Right renal cortex interstitium (tissue), 3 donors: ENCODE data around the gene SLC35D3. TPM values are rescaled to one million over a fixed set of nuclear protein-coding genes. Genes with fewer than 3 reads are reported as not detected.
"Not testable (repeated sequence)": the region's sequence is repeated elsewhere in the genome, so short reads cannot be mapped to it uniquely, and the experiment has no call there.

Experiments
- DNase-seq, 3 donors: peaks; one replicate each; pipeline ENCODE4 v3.0.0-alpha.2; 2013; ENCODE audit warnings: low read depth in 3 of 3, low spot score in 2 of 3
- polyA plus RNA-seq, 3 donors: library from polyadenylated mRNA; unstranded; fragments of 120-200 nt; gene quantifications; one replicate each; pipeline ENCODE4 v1.2.1, GENCODE V29; 2013; ENCODE audit not compliant: insufficient read length in 3 of 3

The SLC35D3 gene
- polyA plus RNA-seq, 3 donors, result 0.08 to 0.11 TPM; not detected in 1

DNA sequence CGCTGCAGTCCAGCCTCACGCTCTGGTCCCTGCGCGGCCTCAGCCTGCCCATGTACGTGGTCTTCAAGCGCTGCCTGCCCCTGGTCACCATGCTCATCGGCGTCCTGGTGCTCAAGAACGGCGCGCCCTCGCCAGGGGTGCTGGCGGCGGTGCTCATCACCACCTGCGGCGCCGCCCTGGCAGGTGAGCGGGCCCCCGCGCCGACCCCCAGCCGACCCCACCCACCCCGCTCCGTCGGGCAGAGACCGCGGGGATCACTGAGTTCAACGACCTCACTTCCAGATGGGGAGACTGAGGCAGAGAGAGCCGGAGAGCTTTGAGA lies 545 bp downstream of the SLC35D3 start:
- no peak for DNase-seq

DNA sequence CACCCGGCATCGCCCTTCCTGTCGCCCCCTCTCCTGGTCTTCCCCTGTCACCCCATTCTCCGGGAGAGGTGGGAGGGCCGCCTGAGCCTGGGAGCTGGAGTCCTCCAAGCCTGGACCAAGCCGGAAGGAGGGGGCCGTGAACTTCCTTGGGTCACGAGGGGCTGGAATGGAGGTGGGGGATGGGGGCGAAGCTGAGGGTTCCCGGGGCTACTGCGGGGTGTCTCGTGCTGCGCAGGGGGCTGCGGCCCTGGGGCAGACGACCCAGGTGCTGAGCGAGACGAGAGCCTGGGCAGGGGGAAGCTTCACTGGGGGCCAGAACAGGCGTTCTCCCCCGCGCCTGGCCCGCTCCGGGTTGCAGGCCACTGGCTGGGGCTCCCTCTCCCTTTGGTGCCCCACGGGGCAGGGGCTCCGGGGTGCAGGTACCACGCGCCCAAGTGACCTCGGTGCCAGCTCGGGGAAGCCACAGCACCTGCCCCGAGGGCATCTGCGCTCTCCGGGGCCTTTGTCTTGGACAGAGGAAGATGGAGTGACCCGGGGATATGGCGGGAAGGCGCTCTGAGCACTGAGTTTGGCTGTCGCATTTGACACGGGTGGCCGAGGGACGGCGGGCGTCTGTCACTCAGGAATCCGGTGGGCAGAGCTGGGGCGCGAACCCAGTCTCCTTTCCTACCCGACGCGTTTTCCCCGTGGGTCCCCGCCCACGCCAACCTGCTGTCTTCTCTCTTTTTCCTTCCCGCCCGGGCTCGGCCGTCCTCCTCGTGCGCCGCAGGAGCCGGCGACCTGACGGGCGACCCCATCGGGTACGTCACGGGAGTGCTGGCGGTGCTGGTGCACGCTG lies 1.2 kb downstream of the SLC35D3 start:
- no peak for DNase-seq

DNA sequence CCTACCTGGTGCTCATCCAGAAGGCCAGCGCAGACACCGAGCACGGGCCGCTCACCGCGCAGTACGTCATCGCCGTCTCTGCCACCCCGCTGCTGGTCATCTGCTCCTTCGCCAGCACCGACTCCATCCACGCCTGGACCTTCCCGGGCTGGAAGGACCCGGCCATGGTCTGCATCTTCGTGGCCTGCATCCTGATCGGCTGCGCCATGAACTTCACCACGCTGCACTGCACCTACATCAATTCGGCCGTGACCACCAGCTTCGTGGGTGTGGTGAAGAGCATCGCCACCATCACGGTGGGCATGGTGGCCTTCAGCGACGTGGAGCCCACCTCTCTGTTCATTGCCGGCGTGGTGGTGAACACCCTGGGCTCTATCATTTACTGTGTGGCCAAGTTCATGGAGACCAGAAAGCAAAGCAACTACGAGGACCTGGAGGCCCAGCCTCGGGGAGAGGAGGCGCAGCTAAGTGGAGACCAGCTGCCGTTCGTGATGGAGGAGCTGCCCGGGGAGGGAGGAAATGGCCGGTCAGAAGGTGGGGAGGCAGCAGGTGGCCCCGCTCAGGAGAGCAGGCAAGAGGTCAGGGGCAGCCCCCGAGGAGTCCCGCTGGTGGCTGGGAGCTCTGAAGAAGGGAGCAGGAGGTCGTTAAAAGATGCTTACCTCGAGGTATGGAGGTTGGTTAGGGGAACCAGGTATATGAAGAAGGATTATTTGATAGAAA lies 2.0 kb downstream of the SLC35D3 start:
- DNase-seq, result no peak

DNA sequence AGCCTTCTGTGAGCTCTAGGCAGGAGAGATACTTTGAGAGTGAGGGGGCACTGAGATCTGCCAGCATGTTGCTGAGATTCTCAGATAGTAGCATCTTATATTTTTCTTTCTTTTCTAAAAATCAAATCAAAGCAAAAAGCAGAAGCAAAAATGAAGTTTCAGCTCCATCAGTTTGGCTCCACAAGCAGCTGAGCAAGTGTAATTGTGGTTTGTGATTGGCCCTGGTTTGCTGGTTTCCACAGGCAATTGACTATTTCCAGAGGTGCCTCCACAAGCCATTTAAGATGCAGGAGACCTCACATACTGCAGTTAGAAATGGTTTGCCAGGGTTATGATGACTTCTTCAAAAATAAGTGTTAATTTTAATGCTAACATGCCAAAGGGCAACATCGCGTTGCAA lies 4.3 kb downstream of the SLC35D3 start:
- no peak for DNase-seq

DNA sequence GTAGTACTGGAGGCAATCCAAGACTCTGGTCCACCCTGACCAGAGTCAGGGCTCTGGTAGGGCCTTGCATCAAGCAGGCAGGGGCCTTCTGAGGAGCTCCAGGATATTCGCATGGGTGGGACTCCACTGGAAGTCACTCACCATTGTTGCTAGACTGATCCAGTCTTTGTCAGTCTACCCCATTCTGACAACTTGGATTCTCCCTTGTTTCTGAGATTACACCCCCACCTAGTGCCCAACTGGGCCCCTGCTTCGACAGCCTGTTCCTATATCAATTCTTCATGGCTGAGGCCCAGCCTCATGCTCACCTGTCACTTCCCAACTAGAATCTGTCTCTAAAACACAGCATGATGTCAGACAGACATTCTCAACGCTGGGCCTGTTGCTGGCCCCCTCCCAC lies 5.2 kb downstream of the SLC35D3 start:
- no peak for DNase-seq

DNA sequence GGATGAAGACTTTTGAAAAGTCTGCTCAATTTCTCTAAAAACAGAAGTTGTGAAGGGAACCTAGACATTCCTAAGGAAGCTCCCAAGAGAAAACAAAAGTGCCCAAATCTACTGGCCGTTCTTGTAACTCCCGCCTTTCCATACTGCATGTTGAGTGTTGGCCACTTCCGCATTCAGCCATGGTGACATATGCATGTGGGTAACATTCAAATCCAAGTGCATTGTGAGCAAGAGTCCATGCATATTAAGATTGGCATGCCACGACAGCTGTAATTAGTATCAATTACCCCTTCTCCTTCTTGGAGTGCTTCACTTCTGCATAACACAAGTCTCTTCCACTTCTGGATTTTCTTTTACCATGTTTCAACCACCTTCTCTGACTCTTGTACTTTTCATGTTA lies 8.4 kb downstream of the SLC35D3 start:
- no peak for DNase-seq

DNA sequence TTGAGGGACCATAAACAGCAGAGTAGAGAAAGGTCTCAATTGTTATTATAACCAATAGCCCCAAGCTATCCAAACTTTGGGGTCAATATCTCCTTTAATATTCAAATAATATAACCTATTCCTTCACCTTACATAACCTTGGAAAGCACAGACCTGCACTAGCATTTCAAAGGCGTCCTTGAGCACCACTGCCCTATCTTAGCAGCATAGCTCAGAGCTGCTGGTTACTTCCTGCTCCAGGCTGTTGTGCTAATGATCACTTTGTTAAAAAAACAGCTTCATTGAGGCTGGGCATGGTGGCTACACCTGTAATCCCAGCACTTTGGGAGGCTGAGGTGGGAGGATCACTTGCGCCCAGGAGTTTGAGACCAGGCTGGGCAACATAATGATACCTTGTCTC lies 10.5 kb downstream of the SLC35D3 start:
- no peak for DNase-seq

DNA sequence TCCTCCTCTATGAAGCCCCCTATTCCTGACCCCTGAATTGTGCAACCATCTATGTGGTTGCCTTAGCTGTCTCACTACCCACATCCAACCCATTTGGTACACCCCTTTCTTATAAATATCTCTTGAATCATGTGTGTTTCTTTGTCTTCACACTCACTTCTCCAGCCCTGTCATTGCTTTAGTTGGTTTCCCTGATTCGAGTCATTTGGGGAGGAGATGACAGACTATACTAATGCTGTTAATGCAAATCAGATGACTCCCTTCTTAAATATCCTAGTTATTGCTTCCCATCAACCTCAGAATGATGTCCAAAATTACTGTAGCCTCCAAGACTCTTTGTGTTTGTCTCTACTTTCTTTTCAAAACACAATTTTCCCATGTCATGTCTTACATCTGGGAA lies 23.0 kb downstream of the SLC35D3 start:
- no peak for DNase-seq

DNA sequence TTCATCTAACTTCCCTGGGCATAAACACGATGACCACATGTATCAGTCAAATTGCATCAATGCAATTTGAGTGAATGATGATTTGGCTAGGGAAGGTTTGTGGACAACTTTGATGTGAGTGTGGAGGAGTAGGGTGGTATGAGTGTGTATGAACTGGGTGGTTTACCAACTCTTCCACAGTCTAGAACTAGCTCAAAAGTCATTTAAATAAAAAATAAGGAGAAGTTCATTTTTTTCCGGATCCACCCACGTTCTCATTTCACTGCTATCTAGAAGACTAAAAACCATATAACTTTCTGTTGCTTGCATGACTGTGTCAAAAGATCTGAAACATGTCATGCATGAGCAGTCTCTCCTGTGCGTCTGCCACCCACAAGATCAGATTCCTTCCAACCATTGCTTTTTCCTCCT lies 23.6 kb downstream of the SLC35D3 start:
- DNase-seq, result no peak

DNA sequence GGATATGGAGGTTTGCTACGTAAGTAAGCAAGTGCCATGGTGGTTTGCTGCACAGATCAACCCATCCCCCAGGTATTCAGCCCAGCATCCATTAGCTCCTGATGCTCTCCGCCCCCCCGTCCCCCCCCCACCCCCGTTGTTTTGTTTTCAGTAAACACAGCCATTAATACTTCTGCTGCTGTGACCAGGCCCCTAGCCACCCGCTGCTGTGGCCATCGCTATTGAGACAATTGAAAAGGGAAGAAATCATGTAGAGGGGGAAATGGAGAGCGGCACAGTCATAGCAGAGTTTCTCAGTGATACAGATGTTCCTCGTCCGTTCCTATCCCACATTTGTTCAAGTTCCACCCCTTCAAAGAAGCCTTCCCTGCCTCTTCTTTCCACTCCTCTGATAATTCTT lies 24.9 kb downstream of the SLC35D3 start:
- no peak for DNase-seq

DNA sequence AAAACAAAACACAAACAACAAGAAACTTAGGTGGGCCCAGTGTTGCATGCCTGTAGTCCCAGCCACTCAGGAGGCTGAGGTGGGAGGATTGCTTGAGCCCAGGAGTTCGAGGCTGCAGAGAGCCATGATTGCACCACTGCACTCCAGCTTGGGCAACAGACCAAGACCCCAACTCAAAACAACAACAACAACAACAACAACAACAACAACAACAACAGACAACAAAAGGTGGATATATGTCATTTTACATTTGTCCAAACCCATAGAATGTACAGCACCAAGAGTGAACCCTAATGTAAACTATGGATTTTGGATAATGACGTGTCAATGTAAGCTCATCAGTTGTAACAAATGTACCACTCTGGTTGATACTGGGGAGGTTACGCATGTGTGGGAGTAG lies 27.9 kb downstream of the SLC35D3 start:
- not testable (repeated sequence) for DNase-seq

DNA sequence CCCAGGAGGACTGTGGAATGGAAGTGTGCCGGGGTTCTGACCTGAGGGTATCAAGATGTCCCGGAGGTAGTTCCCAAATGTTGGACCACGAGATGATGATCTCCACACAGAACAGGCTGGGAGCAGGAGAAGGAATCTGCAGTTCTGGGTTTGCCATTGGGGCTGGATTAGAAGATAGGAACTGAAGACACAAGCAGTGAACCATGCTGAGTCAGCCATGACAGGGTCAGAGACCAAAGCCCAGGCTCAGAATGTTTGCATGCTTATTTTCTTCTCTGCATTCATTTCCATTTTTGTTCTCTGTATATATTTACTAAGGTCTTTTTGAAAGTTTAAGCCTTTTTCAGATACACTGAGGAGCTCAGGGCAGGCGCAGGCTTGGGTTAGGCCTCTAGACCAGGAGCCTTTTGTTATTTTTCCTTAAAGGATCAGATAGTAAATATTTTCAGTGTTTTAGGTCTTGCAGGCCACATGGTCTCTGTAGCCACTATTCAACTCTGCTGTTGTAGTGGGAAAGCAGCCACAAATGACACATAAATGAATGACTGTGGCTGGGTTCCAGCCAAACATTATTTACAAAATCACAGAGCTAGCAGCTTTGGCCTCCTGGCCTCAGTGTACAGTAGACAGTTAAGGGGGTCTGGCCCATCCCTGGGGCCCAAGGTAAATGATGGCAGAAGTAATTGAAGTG lies 28.5 kb downstream of the SLC35D3 start:
- DNase-seq, result no peak

DNA sequence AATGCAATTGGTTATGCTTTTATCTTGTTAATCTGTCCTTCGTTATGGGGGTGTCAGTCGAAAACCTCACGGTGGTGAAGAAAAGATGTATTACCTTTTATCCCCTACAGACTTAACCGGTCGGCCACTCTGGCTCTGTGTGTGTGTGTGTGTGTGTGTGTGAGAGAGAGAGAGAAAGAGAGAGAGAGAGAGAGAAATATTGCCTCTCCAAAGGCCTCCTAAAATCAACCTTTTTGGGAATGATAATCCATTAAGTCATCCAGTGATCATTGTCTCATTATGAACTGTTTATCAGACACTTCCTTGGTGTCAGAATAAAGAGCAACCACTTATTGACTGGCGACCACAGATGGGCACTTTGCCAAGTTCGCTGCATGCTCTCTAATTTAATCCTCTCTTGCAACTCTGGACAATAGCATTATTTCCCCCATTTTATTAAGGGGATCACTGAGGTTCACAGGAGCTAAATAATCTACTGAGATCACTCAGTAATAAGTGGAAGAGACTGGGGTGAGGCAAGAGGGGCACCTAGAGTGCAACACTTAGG lies 30.7 kb downstream of the SLC35D3 start:
- DNase-seq, result no peak

DNA sequence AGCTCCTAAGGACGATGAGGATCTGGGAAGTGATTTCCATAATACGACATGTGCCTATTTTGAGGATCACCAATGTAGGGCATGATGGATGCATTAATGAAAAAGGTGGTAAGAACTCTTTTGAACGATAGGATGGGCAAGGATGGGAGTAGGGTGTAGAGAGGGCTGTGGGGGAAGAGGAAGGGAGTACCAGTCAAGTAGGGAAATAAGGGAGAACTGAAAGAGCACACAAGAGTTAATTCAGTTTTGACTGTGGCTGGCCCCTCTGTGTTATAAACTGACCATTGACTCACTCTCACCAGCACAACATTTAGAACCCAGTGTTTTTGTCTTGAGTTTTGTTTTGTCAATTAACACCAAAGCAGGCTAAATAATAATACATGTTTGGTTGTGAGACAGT lies 33.0 kb downstream of the SLC35D3 start:
- no peak for DNase-seq

DNA sequence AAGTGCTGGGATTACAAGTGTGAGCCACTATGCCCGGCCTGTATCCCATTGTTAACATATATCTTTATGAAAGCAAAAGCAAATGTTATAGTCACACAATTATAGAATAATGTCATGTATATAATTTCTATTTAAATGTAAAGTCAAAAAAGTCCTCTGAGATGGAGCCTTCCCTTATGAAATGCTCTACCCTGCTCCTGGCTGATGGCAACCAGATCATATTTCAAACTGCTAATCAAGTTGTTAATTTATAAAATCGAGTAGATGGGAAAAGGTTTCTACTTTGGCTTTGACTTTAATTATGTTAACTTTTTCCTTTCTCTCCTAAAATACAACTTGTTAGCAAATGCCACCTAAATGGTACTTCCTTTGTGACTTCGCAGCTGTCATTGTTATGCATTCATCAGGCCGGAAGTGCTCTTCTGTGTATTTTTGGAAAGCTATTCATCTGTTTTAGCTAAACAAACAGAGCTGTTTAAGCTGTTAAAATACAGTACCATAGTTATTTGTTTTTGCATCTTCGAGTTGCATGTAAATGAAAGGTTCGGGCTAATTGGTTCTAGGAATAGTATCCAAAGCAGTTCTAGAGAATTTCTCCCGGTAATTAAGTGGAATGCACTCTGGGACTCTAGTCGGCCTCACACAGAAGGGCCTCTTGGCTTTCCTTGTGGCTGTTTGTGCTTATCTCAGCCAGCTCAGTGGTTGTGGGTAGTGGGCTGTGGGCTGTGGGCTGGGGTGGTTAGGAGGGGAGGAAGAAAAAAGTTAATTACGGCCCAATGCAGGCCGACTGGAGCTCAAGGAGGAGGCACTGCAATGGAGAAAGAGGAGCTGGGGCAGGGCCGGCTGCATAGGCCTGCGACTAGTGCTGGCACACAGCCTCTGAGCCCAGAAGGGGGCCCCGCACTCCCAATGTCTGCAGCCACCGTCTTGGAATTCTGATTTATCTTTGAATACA lies 34.8 kb downstream of the SLC35D3 start:
- DNase-seq, result no peak

DNA sequence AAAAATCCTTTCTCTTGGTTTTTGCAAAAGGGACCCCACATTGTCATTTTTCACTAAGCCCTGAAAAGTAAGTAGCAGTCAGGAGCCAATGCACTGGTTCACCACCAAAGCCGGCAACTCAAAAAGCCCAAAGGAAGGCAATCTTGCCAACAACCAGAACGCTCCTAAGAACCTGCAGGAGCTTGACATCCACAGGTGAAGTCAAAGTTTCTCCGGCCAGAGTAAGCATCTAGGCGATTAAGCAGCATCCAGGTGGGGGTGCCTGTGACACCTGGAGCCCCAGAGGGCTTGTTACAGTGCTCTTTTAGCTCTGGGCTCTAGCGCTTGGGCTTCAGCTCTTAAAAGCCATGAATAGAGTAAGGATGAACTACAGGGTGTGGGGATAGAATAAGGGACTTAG lies 36.1 kb downstream of the SLC35D3 start:
- no peak for DNase-seq

DNA sequence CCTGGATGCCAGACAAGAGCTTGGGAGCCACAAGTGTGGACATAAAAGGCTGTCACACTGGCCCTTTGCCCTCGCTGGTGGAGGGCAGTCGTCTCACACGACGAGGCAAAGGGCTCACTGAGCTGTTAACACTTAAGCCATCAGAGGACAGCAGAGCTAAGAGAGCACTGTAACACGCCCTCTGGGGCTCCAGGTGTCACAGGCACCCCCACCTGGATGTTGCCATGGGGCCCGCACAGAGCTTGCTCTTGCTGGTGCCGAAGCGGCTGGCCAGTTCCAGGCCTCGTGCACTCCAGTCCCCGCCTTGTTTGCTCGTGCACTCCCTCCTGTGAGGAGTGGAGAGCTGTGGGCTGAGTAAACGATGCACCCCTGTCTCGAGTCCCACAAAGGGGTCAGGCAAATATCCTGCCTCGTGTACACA lies 37.4 kb downstream of the SLC35D3 start:
- DNase-seq, result no peak

DNA sequence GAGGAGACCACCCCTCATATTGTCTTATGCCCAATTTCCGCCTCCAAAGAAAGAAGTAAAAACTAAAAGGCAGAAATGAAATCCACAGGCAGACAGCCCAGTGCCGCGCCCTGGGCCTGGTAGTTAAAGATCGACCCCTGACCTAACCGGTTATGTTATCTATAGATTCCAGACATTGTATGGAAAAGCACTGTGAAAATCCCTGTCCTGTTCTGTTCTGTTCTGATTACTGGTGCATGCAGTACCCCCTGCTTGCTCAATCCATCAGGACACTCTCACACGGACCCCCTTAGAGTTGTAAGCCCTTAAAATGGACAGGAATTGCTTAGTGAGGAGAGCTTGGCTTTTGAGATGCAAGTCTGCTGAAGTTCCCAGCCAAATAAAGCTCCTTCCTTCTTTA lies 37.8 kb downstream of the SLC35D3 start:
- DNase-seq, result not testable (repeated sequence)

DNA sequence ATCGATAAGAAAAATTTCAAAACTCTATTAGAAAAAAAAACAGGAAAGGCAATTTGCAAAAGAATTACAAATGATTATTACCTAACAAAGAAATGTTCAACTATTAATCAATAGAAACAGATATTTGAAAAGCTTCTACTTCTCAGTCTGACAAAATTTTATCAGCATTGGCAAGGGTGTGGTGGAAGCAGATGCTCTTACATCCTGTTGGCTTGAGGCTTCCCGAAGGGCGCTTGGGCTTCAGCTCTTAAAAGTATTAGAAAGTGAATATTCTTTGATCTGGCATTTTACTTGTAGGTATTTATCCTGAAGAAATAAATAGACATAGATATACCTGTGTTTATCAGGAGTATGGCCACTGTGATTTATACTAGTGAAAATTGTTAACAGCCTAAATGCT lies 38.7 kb downstream of the SLC35D3 start:
- no peak for DNase-seq

DNA sequence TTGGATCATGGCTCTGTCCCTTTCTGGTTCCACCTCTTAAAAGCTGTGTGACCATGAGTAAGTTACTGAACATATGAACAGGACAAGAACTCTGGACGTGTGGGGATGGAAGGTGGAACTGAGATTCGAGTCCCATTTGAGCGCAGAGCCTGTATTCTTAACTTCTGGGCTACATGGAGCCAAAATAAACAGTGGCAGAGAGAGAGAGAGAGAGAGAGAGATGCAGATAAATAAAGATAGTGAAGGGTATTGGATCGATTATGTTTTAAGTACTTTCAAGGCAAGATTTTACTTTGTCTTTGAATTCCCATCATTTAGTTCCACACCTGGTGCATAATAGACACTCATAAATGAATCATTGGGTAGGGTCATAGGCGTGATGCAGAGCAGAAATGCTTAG lies 39.7 kb downstream of the SLC35D3 start:
- DNase-seq, result no peak
